CD4-positive, alpha-beta T cell (primary cell): ENCODE data around the gene ANKRD44. TPM values are rescaled to one million over a fixed set of nuclear protein-coding genes. Genes with fewer than 3 reads are reported as not detected.
A peak's percentile ranks its signal among the peaks of the same experiment; 100 is the strongest.

Experiments
- ATAC-seq: fragments of 200-7000 bp; cut with Tn5 transposase; one replicate; pipeline ENCODE4 v1.10.0; 2022; ENCODE audit warnings: mild to moderate bottlenecking; ENCODE audit not compliant: poor library complexity
- CTCF ChIA-PET: fragments of 350-600 bp; sonication (Branson Sonifier 250); formaldehyde crosslinking; loops from one replicate; lab custom pipeline; 2021; ENCODE audit warnings: antibody characterized with exemption, inconsistent platforms; lab: Charles Lee
- POLR2A ChIA-PET: fragments of 350-600 bp; sonication (Branson Sonifier 250); formaldehyde crosslinking; loops from one replicate; lab custom pipeline; 2021; ENCODE audit warnings: antibody characterized with exemption, inconsistent platforms; lab: Charles Lee
- DNase-seq, 14 experiments: peaks; one replicate each; pipeline ENCODE4 v3.0.0-alpha.2; 2013 to 2020; ENCODE audit warnings: mixed read lengths in 2 of 14
- H3K27ac ChIP-seq, 2 donors: one replicate each; pipeline versions ENCODE4 v1.5.1 to v1.7.0; 2013; ENCODE audit warnings: low read length in 2 of 2, low read depth in 1 of 2, mild to moderate bottlenecking in 1 of 2
- H3K27me3 ChIP-seq, 2 experiments: 1 replicate in 1 of 2; 2 replicates in 1 of 2; pipeline versions ENCODE4 v1.6.1 to v1.7.0; 2013; ENCODE audit warnings: low read length in 2 of 2, control low read depth in 1 of 2, mild to moderate bottlenecking in 1 of 2, moderate library complexity in 1 of 2; ENCODE audit not compliant: insufficient read depth in 2 of 2, control insufficient read depth in 1 of 2
- H3K36me3 ChIP-seq: one replicate; pipeline ENCODE4 v1.6.1; 2013; ENCODE audit warnings: low read length, control low read depth; ENCODE audit not compliant: insufficient read depth
- H3K4me1 ChIP-seq: one replicate; pipeline ENCODE4 v1.6.1; 2013; ENCODE audit warnings: low read length, control low read depth; ENCODE audit not compliant: insufficient read depth
- H3K4me3 ChIP-seq: one replicate; pipeline ENCODE4 v1.5.1; 2013; ENCODE audit warnings: mild to moderate bottlenecking, low read length, moderate library complexity
- H3K9me3 ChIP-seq, 2 experiments: 1 replicate in 1 of 2; 2 replicates in 1 of 2; pipeline versions ENCODE4 v1.6.1 to v1.7.0; 2013; ENCODE audit warnings: low read length in 2 of 2, mild to moderate bottlenecking in 2 of 2, control low read depth in 1 of 2, moderate library complexity in 1 of 2; ENCODE audit not compliant: control insufficient read depth in 1 of 2, insufficient read depth in 1 of 2
- H3K27ac Mint-ChIP-seq: one replicate; pipeline ENCODE4 v1.8.0; 2020; ENCODE audit warnings: mixed read lengths
- H3K27me3 Mint-ChIP-seq: one replicate; pipeline ENCODE4 v1.8.0; 2021; ENCODE audit warnings: mixed read lengths
- H3K36me3 Mint-ChIP-seq: one replicate; pipeline ENCODE4 v1.8.0; 2021; ENCODE audit warnings: low read depth, mixed read lengths
- H3K4me1 Mint-ChIP-seq: one replicate; pipeline ENCODE4 v1.8.0; 2021; ENCODE audit warnings: low read depth, mixed read lengths
- H3K4me3 Mint-ChIP-seq: one replicate; pipeline ENCODE4 v1.8.0; 2020; ENCODE audit warnings: mild to moderate bottlenecking, mixed read lengths
- H3K9me3 Mint-ChIP-seq: one replicate; pipeline ENCODE4 v1.8.0; 2020; ENCODE audit warnings: mixed read lengths
- intact Hi-C, 2 experiments: fragments of 100-400 bp; cut with DNase I in 1 of 2; cut with micrococcal nuclease in 1 of 2; formaldehyde crosslinking; loops; one replicate each; pipeline versions ENCODE4 v1.15.1 to v1.9.0; 2023 to 2025; cut with DNase I, micrococcal nuclease
- total RNA-seq, 174 experiments: library from RNA in 2 of 174; stranded (reverse) in 2 of 174; gene quantifications; one replicate each; pipeline ENCODE4 v1.2.3 and lab custom pipeline; 2021 to 2026
- TF ChIP-seq, protein P1 (sequence below): fragments of 200-600 bp; IDR thresholded peaks from one replicate; pipeline ENCODE4 v1.8.0; 2022; ENCODE audit warnings: antibody characterized with exemption, mild to moderate bottlenecking

The ANKRD44 gene
- total RNA-seq, 2 experiments from 2014 or later, result 170 to 186 TPM

DNA sequence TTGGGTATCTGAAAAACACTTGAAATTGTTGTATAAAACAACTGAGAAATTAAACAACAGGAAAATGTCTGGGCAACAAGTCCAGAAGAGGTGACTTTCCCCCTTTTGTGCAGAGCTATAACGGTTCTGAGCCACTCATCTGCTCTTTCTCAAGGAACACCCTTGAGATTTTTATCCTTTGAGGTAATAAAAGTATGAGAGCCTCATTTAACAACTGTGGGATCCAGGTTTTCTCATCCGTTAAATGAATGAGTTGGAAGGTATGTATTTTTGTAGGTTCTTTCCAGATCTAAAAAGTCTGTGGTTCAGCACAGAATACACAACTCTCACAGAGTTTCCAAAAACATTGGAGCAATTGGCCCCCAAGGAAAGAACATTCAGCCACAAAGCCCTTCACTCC, 93.0 kb downstream of the ANKRD44 start:
- peak overlapping the region in 1 of 2 donors; percentile 62 for H3K27ac ChIP-seq
- ChIA-PET CTCF (interaction anchor here (0.8 kb wide), 1 partner anchor 10 kb away, joined by 3 read pairs; no protein-coding TSS in a partner anchor), POLR2A (interaction anchor here (0.6 to 29.8 kb wide), 8 partner anchors 10 to 85 kb away, joined by 3 to 754 read pairs (median 4); partner anchors contain the start of gene ANKRD44)
- TF ChIP-seq, protein P1, sequence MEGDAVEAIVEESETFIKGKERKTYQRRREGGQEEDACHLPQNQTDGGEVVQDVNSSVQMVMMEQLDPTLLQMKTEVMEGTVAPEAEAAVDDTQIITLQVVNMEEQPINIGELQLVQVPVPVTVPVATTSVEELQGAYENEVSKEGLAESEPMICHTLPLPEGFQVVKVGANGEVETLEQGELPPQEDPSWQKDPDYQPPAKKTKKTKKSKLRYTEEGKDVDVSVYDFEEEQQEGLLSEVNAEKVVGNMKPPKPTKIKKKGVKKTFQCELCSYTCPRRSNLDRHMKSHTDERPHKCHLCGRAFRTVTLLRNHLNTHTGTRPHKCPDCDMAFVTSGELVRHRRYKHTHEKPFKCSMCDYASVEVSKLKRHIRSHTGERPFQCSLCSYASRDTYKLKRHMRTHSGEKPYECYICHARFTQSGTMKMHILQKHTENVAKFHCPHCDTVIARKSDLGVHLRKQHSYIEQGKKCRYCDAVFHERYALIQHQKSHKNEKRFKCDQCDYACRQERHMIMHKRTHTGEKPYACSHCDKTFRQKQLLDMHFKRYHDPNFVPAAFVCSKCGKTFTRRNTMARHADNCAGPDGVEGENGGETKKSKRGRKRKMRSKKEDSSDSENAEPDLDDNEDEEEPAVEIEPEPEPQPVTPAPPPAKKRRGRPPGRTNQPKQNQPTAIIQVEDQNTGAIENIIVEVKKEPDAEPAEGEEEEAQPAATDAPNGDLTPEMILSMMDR, result no peak
- Mint-ChIP-seq H3K9me3 (no peaks in the 10 kb centered on the region), H3K27ac (peak overlapping the region; percentile 98), H3K27me3 (no peaks in the 10 kb centered on the region), H3K36me3 (peaks cover 37% of the 10 kb centered on the region), H3K4me1 (peaks cover 89% of the 10 kb centered on the region), H3K4me3 (peak overlapping the region; percentile 69)
- H3K36me3 ChIP-seq, result peaks cover 10% of the 10 kb centered on the region
- DNase-seq (no peak), ATAC-seq (no peak)
- intact Hi-C loops, result loop anchor here (2.0 kb wide), 2 partner anchors 17 to 39 kb away; no protein-coding TSS in a partner anchor
- H3K4me3 ChIP-seq, result no peak overlapping the region
- H3K4me1 ChIP-seq, result peaks cover 56% of the 10 kb centered on the region
- H3K9me3 ChIP-seq, result no peaks in the 10 kb centered on the region
- no peaks in the 10 kb centered on the region for H3K27me3 ChIP-seq

DNA sequence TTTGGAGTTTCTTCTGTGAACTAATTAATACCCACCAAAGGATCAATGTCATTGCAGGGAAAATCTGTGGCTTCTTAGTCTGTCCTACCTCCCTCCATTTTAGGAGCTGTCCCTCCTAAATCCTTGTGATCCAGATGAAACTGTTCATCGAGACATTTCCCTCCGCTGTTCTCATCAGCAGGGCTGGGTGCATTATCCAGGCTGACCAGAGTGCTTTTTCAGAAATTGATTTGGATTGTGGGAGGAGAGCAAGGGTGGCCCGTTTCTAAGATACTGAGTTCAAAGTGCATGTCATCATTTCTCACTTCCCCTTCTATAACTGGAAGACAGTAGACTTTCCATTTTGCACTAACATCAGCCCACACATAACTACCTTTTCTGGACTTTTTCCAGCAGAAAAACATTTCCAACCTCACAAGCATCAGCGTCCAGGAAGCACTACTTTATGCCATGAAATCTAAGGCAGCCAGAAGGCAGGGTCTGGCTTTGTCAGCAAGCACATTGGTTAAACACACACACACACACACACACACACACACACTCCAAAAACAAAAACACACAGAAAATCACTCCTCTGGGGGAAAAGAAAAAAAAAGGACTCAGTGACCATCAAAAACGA, 94.1 kb downstream of the ANKRD44 start:
- TF ChIP-seq, protein P1, result no peak
- POLR2A ChIA-PET, result interaction anchor here (0.7 to 29.8 kb wide), 9 partner anchors 10 to 86 kb away, joined by 3 to 754 read pairs (median 4); partner anchors contain the start of gene ANKRD44
- H3K4me3 ChIP-seq, result no peak overlapping the region
- H3K36me3 Mint-ChIP-seq, result peaks cover 27% of the 10 kb centered on the region
- peak overlapping the region; percentile 63 for H3K4me3 Mint-ChIP-seq
- CTCF ChIA-PET, result interaction anchor here (0.6 to 1.1 kb wide), 3 partner anchors 9 to 81 kb away, joined by 3 to 4 read pairs (median 3); no protein-coding TSS in a partner anchor
- no peaks in the 10 kb centered on the region for H3K27me3 Mint-ChIP-seq
- ATAC-seq (peak; percentile 14), DNase-seq (peak in 1 of 14 experiments; percentile 38)
- no peaks in the 10 kb centered on the region for H3K9me3 ChIP-seq
- intact Hi-C loops, result loop anchor here (1.0 to 2.0 kb wide), 3 partner anchors 16 to 40 kb away; no protein-coding TSS in a partner anchor
- H3K9me3 Mint-ChIP-seq, result no peaks in the 10 kb centered on the region
- peaks cover 10% of the 10 kb centered on the region for H3K36me3 ChIP-seq
- peak overlapping the region; percentile 98 for H3K27ac Mint-ChIP-seq
- peak overlapping the region; percentile 33 to 62 for H3K27ac ChIP-seq
- peaks cover 57% of the 10 kb centered on the region for H3K4me1 ChIP-seq
- no peaks in the 10 kb centered on the region for H3K27me3 ChIP-seq
- H3K4me1 Mint-ChIP-seq, result peaks cover 89% of the 10 kb centered on the region

DNA sequence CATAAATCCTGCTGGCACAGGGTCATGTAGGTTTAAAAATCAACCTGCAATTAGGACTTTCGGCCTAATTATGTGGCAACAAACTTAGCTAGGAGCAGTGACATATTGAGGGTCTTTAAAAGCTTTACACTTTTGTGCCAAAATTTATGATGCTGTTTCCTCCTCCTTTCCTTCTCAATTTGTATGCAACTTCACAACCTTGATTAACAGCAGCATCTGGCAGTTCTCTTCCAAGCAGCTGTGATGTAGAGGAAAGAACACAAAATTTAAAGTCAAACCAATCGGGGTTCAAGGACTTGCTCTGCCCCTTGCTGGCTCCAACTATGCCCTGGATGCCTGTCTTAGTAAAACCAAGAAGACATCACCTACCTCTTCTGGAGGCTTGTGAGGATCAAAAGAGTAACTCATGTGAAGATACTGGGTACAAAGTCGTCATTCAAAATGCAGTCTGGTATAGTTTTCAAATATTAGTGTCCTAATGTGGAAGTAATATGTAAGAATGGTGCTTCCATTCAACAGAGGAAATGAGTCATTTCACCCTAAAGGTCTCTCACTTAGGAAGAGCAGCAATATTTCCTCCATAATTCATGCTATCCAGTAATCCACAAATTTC, 94.7 kb downstream of the ANKRD44 start:
- peaks cover 10% of the 10 kb centered on the region for H3K36me3 ChIP-seq
- Mint-ChIP-seq H3K9me3 (no peaks in the 10 kb centered on the region), H3K4me1 (peaks cover 94% of the 10 kb centered on the region), H3K4me3 (peak overlapping the region; percentile 63), H3K36me3 (peaks cover 27% of the 10 kb centered on the region), H3K27ac (peak overlapping the region; percentile 98), H3K27me3 (no peaks in the 10 kb centered on the region)
- DNase-seq (peak in 3 of 14 experiments; percentile 45 to 51 (median 48)), ATAC-seq (peak; percentile 28)
- CTCF ChIA-PET, result interaction anchor here (1.1 kb wide), 2 partner anchors 9 to 24 kb away, joined by 3 read pairs; no protein-coding TSS in a partner anchor
- peak overlapping the region; percentile 33 to 62 for H3K27ac ChIP-seq
- intact Hi-C loops, result loop anchor here (1.0 to 2.0 kb wide), 3 partner anchors 15 to 41 kb away; no protein-coding TSS in a partner anchor
- TF ChIP-seq, protein P1, result no peak
- H3K9me3 ChIP-seq, result no peaks in the 10 kb centered on the region
- H3K4me1 ChIP-seq, result peaks cover 63% of the 10 kb centered on the region
- POLR2A ChIA-PET, result interaction anchor here (0.9 to 29.8 kb wide), 5 partner anchors 11 to 86 kb away, joined by 3 to 754 read pairs (median 10); partner anchors contain the start of gene ANKRD44
- H3K4me3 ChIP-seq, result no peak overlapping the region
- no peaks in the 10 kb centered on the region for H3K27me3 ChIP-seq
